Measurements from ENCODE around the gene ZNF639.

Gene ZNF639

GRCh38 chr3:179297971-179298725 lies 24.7 kb upstream of the ZNF639 start:
- no peak for TF ChIP-seq FOXP2 (optimal IDR thresholded peaks at IDR 0.05; ENCODE audit: borderline replicate concordance, extremely low read depth, extremely low read length, insufficient read depth)
- TF ChIP-seq REST (IDR thresholded peaks at IDR 0.05; ENCODE audit: insufficient read depth in 1 of 2, low read depth in 2 of 2, low read length in 2 of 2): no peak
- no peak for TF ChIP-seq POLR2AphosphoS5 (IDR thresholded peaks at IDR 0.05; ENCODE audit: low read depth, low read length)

- TF ChIP-seq POLR2AphosphoS5 (IDR thresholded peaks at IDR 0.05; ENCODE audit: low read depth, low read length): no peak
- no peak for TF ChIP-seq FOXP2 (optimal IDR thresholded peaks at IDR 0.05; ENCODE audit: borderline replicate concordance, extremely low read depth, extremely low read length, insufficient read depth)
- no peak for TF ChIP-seq SIN3A (IDR thresholded peaks at IDR 0.05; ENCODE audit: borderline replicate concordance, insufficient read depth, low read length)
- no peak for TF ChIP-seq REST (IDR thresholded peaks at IDR 0.05; ENCODE audit: insufficient read depth in 1 of 2, low read depth in 2 of 2, low read length in 2 of 2)
- TF ChIP-seq TAF1 (IDR thresholded peaks at IDR 0.05; ENCODE audit: borderline replicate concordance, insufficient read depth, low read length): no peak
Measured at GRCh38 chr3:179299316-179299715, 23.5 kb upstream of the ZNF639 start.

- TF ChIP-seq POLR2AphosphoS5 (IDR thresholded peaks at IDR 0.05; ENCODE audit: low read depth, low read length) (no peak), TAF1 (IDR thresholded peaks at IDR 0.05; ENCODE audit: borderline replicate concordance, insufficient read depth, low read length) (no peak), SIN3A (IDR thresholded peaks at IDR 0.05; ENCODE audit: borderline replicate concordance, insufficient read depth, low read length) (no peak), REST (IDR thresholded peaks at IDR 0.05; ENCODE audit: insufficient read depth in 1 of 2, low read depth in 2 of 2, low read length in 2 of 2) (no peak), FOXP2 (optimal IDR thresholded peaks at IDR 0.05; ENCODE audit: borderline replicate concordance, extremely low read depth, extremely low read length, insufficient read depth) (no peak)
Measured at GRCh38 chr3:179299999-179300613, 22.7 kb upstream of the ZNF639 start.

GRCh38 chr3:179301645-179302044 lies 21.2 kb upstream of the ZNF639 start:
- TF ChIP-seq FOXP2 (optimal IDR thresholded peaks at IDR 0.05; ENCODE audit: borderline replicate concordance, extremely low read depth, extremely low read length, insufficient read depth) (no peak), TAF1 (IDR thresholded peaks at IDR 0.05; ENCODE audit: borderline replicate concordance, insufficient read depth, low read length) (no peak), SIN3A (IDR thresholded peaks at IDR 0.05; ENCODE audit: borderline replicate concordance, insufficient read depth, low read length) (no peak), POLR2AphosphoS5 (IDR thresholded peaks at IDR 0.05; ENCODE audit: low read depth, low read length) (no peak), REST (IDR thresholded peaks at IDR 0.05; ENCODE audit: insufficient read depth in 1 of 2, low read depth in 2 of 2, low read length in 2 of 2) (no peak)

Data from PFSK-1 (cell line).